NCI-H1436 treated with DMSO at 0.1 percent for 48 hours (cell line): ENCODE measurements around the gene ACTMAP.
"Not testable (repeated sequence)": the region's sequence is repeated elsewhere in the genome, so short reads cannot be mapped to it uniquely, and the experiment has no call there.

Source experiments
- DNase-seq: peaks from one replicate; lab custom pipeline; 2025; lab: John Stamatoyannopoulos, UW

Gene ACTMAP

GRCh38 chr19:40742886-40743285 is 7.4 kb downstream of the ACTMAP start:
- DNase-seq, result no peak

GRCh38 chr19:40742477-40742876 is 7.8 kb downstream of the ACTMAP start:
- no peak for DNase-seq

GRCh38 chr19:40741527-40742390 is 8.5 kb downstream of the ACTMAP start:
- DNase-seq, result no peak

GRCh38 chr19:40740747-40741146 is 9.5 kb downstream of the ACTMAP start:
- DNase-seq, result no peak

- no peak for DNase-seq
These were observed 10.2 kb downstream of the ACTMAP start for GRCh38 chr19:40739871-40740703.

- no peak for DNase-seq
These were observed 11.0 kb downstream of the ACTMAP start for GRCh38 chr19:40739030-40739839.

GRCh38 chr19:40737102-40737644 is 13.1 kb downstream of the ACTMAP start:
- DNase-seq, result no peak

- no peak for DNase-seq
These were observed 13.6 kb downstream of the ACTMAP start for GRCh38 chr19:40736661-40737060.

- no peak for DNase-seq
These were observed 15.1 kb downstream of the ACTMAP start for GRCh38 chr19:40735013-40735771.

- DNase-seq, result no peak
These were observed 17.1 kb downstream of the ACTMAP start for GRCh38 chr19:40733149-40733548.

- not testable (repeated sequence) for DNase-seq
These were observed 18.0 kb downstream of the ACTMAP start for GRCh38 chr19:40732304-40732703.

- not testable (repeated sequence) for DNase-seq
These were observed 20.2 kb downstream of the ACTMAP start for GRCh38 chr19:40730065-40730464.

- DNase-seq, result no peak
These were observed 24.0 kb downstream of the ACTMAP start for GRCh38 chr19:40726279-40726678.

GRCh38 chr19:40724855-40725254 is 25.4 kb downstream of the ACTMAP start:
- DNase-seq, result no peak

GRCh38 chr19:40724315-40724714 is 26.0 kb downstream of the ACTMAP start:
- no peak for DNase-seq

- DNase-seq, result no peak
These were observed 26.5 kb downstream of the ACTMAP start for GRCh38 chr19:40723661-40724254.

- no peak for DNase-seq
These were observed 28.2 kb downstream of the ACTMAP start for GRCh38 chr19:40721936-40722661.

GRCh38 chr19:40721140-40721486 is 29.2 kb downstream of the ACTMAP start:
- DNase-seq, result no peak

GRCh38 chr19:40719414-40719894 is 30.8 kb downstream of the ACTMAP start:
- no peak for DNase-seq
